Ovary (tissue), 9 donors: Measurements from ENCODE around the gene ID3. TPM values are rescaled to one million over a fixed set of nuclear protein-coding genes. Genes with fewer than 3 reads are reported as not detected.

Experiments
- DNase-seq, 5 donors: peaks; one replicate each; pipeline ENCODE4 v3.0.0-alpha.2; 2019 to 2020
- H3K27ac ChIP-seq, 2 donors: fragments of 200-600 bp; one replicate each; pipeline versions ENCODE4 v1.5.1 to v1.8.0; 2019 to 2022
- H3K27me3 ChIP-seq: fragments of 200-600 bp; one replicate; pipeline ENCODE4 v1.8.0; 2022
- H3K36me3 ChIP-seq: fragments of 200-600 bp; sonication (generic); one replicate; pipeline ENCODE4 v1.5.1; 2019
- H3K4me1 ChIP-seq: one replicate; pipeline ENCODE4 v1.8.1; 2013; ENCODE audit warnings: mild to moderate bottlenecking, moderate library complexity; ENCODE audit not compliant: insufficient read depth
- H3K4me3 ChIP-seq: fragments of 200-600 bp; sonication (generic); one replicate; pipeline ENCODE4 v1.5.1; 2017
- H3K9me3 ChIP-seq, 2 donors: fragments of 200-600 bp in 1 of 2; sonication (generic) in 1 of 2; one replicate each; pipeline versions ENCODE4 v1.5.1 to v1.8.1; 2013 to 2019; ENCODE audit warnings: mild to moderate bottlenecking in 1 of 2, moderate library complexity in 1 of 2
- EP300 ChIP-seq: sonication (generic); formaldehyde crosslinking; IDR thresholded peaks from one replicate; pipeline ENCODE4 v1.6.1; 2017; ENCODE audit warnings: antibody characterized with exemption
- POLR2A ChIP-seq: fragments of 450-650 bp; IDR thresholded peaks from one replicate; pipeline ENCODE4 v1.6.1; 2017; ENCODE audit warnings: antibody characterized with exemption, mild to moderate bottlenecking, moderate library complexity
- WGBS, 3 donors: extraction: QIAGEN DNeasy Blood & Tissue Kit in 1 of 3; methylation state at CpG; one replicate each; pipeline versions ENCODE4 v1.1.5 to v1.1.7; 2013 to 2017; 5-methylcytosine and 5-hydroxymethylcytosine counted together
- intact Hi-C, 4 donors: fragments of 100-400 bp; cut with DNase I; formaldehyde crosslinking; loops; one replicate each; pipeline versions ENCODE4 v1.11.0 to v1.15.1; 2022 to 2023
- polyA plus RNA-seq, 2 donors: library from polyadenylated mRNA; stranded (reverse); fragments of 200-250 nt in 1 of 2; fragments of 350-450 nt in 1 of 2; fragmentation: Illumina TruSeq in 1 of 2; extraction: RNeasy Lipid Tissue Mini Kit (QIAGEN cat#74804) in 1 of 2; gene quantifications; one replicate each; pipeline ENCODE4 v1.2.3, GENCODE V29; 2013 to 2014
- total RNA-seq, 7 donors: library from RNA; depleted of rRNA in 2 of 7; stranded (reverse); fragments of >200 nt in 2 of 7; fragmentation: NEBNext Ultra II Directional in 3 of 7; extraction: Animal tissue kit (Norgen Biotek cat#: 25700) in 3 of 7; gene quantifications; one replicate each; pipeline versions ENCODE4 v1.1.0 to v1.2.4, GENCODE V29; 2016 to 2023
- TF ChIP-seq, protein P1 (sequence below), 3 donors: fragments of 450-650 bp in 2 of 3; fragments of 200-600 bp in 1 of 3; IDR thresholded peaks; one replicate each; pipeline versions ENCODE4 v1.5.1 to v1.8.0; 2016 to 2022; ENCODE audit warnings: antibody characterized with exemption in 3 of 3, mild to moderate bottlenecking in 1 of 3
- donor health status: DM: no; HTN: no; CAD: no; lungs with moderate emphysema.
- donor health status: DM: no; HTN: no; CAD: no.
- donor health status: Bipolar disorder and iron deficiency.
- donor health status: DM: yes; HTN: yes; CAD: no.
- donor health status: DM: no; HTN: no; CAD: no.
- donor health status: DM: yes; HTN: yes; CAD: no.

Gene ID3
- total and polyA plus RNA-seq, 9 donors, result 37.9 to 274 (median 143) TPM

- 48 to 54% (median 50%) methylated on average over 10 of the region's 10 CpGs for WGBS, 3 donors
- intact Hi-C loops, result no loop called here
- H3K36me3 ChIP-seq, result no peaks in the 10 kb centered on the region
- H3K27me3 ChIP-seq, result no peaks in the 10 kb centered on the region
- H3K9me3 ChIP-seq, result no peaks in the 10 kb centered on the region
- no peak overlapping the region for H3K4me3 ChIP-seq
- no peaks in the 10 kb centered on the region for H3K4me1 ChIP-seq
- no peak overlapping the region for H3K27ac ChIP-seq
- TF ChIP-seq, protein P1, sequence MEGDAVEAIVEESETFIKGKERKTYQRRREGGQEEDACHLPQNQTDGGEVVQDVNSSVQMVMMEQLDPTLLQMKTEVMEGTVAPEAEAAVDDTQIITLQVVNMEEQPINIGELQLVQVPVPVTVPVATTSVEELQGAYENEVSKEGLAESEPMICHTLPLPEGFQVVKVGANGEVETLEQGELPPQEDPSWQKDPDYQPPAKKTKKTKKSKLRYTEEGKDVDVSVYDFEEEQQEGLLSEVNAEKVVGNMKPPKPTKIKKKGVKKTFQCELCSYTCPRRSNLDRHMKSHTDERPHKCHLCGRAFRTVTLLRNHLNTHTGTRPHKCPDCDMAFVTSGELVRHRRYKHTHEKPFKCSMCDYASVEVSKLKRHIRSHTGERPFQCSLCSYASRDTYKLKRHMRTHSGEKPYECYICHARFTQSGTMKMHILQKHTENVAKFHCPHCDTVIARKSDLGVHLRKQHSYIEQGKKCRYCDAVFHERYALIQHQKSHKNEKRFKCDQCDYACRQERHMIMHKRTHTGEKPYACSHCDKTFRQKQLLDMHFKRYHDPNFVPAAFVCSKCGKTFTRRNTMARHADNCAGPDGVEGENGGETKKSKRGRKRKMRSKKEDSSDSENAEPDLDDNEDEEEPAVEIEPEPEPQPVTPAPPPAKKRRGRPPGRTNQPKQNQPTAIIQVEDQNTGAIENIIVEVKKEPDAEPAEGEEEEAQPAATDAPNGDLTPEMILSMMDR (IDR thresholded peaks at IDR 0.05), result no peak
- TF ChIP-seq POLR2A (no peak), EP300 (no peak)
- no peak for DNase-seq
These were observed 37.4 kb upstream of the ID3 start for GRCh38 chr1:23596382-23597358.

- H3K4me3 ChIP-seq, result no peak overlapping the region
- H3K36me3 ChIP-seq, result no peaks in the 10 kb centered on the region
- WGBS, 3 donors, result 91 to 98% (median 96%) methylated on average over 7 of the region's 7 CpGs
- H3K9me3 ChIP-seq, result no peaks in the 10 kb centered on the region
- no peaks in the 10 kb centered on the region for H3K27me3 ChIP-seq
- DNase-seq, result no peak
- TF ChIP-seq, protein P1 (IDR thresholded peaks at IDR 0.05), result no peak
- TF ChIP-seq EP300, result no peak
- no peak for TF ChIP-seq POLR2A
- intact Hi-C loops, result no loop called here
- H3K4me1 ChIP-seq, result no peaks in the 10 kb centered on the region
- no peak overlapping the region for H3K27ac ChIP-seq
These were observed 35.6 kb upstream of the ID3 start for GRCh38 chr1:23594927-23595353.

GRCh38 chr1:23594149-23594907 lies 35.0 kb upstream of the ID3 start:
- no peak overlapping the region for H3K4me3 ChIP-seq
- no peak for TF ChIP-seq POLR2A
- TF ChIP-seq, protein P1 (IDR thresholded peaks at IDR 0.05), result no peak
- no peak for TF ChIP-seq EP300
- no peaks in the 10 kb centered on the region for H3K4me1 ChIP-seq
- intact Hi-C loops, result no loop called here
- no peaks in the 10 kb centered on the region for H3K27me3 ChIP-seq
- 80 to 94% (median 90%) methylated on average over 3 of the region's 3 CpGs for WGBS, 3 donors
- no peaks in the 10 kb centered on the region for H3K36me3 ChIP-seq
- no peaks in the 10 kb centered on the region for H3K9me3 ChIP-seq
- DNase-seq, result no peak
- H3K27ac ChIP-seq, result no peak overlapping the region

DNA sequence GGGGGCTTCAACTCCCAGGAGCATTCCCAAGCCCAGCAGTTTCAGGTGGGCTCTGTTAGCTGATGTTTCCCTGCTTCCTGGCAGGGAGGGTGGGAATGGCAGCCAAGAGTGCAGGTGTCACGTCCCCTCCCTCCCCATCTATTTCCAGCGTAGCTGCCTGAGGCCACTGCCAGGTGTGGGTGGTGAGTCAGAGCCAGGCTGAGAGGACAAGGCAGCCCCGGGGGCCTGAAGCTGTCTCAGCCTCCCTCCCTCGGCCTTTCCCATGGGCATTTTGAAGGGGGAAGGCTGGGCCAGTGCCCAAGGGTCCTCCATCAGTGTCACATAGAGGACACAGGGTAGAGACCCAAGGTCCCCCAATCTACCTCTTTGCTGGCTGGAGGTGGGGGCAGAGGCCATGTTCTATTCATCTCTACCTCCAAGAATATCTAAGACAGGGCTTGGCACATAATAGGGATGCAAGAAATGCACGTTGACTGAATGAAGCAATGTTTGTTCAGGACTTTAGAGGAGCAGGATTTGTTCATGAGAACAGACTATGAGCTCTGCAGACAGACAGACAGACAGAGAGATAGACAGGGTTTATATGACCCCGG lies 34.4 kb upstream of the ID3 start:
- no peaks in the 10 kb centered on the region for H3K27me3 ChIP-seq
- H3K27ac ChIP-seq, result no peak overlapping the region
- intact Hi-C loops, result no loop called here
- DNase-seq, result no peak
- H3K36me3 ChIP-seq, result no peaks in the 10 kb centered on the region
- H3K4me3 ChIP-seq, result no peak overlapping the region
- no peak for TF ChIP-seq EP300
- H3K9me3 ChIP-seq, result no peaks in the 10 kb centered on the region
- H3K4me1 ChIP-seq, result no peaks in the 10 kb centered on the region
- 51 to 62% (median 57%) methylated on average over 6 of the region's 6 CpGs for WGBS, 3 donors
